ENCODE results near the gene LBH.

GRCh38 chr2:30195016-30195415 is 36.3 kb upstream of the LBH start:
- TF ChIP-seq, protein P1, sequence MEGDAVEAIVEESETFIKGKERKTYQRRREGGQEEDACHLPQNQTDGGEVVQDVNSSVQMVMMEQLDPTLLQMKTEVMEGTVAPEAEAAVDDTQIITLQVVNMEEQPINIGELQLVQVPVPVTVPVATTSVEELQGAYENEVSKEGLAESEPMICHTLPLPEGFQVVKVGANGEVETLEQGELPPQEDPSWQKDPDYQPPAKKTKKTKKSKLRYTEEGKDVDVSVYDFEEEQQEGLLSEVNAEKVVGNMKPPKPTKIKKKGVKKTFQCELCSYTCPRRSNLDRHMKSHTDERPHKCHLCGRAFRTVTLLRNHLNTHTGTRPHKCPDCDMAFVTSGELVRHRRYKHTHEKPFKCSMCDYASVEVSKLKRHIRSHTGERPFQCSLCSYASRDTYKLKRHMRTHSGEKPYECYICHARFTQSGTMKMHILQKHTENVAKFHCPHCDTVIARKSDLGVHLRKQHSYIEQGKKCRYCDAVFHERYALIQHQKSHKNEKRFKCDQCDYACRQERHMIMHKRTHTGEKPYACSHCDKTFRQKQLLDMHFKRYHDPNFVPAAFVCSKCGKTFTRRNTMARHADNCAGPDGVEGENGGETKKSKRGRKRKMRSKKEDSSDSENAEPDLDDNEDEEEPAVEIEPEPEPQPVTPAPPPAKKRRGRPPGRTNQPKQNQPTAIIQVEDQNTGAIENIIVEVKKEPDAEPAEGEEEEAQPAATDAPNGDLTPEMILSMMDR (IDR thresholded peaks at IDR 0.05): no peak
- no peak for TF ChIP-seq POLR2A (IDR thresholded peaks at IDR 0.05)

Measured in lower leg skin (tissue), 3 donors.